Measurements from ENCODE around the gene MAP4K5.

The MAP4K5 gene

GRCh38 chr14:50497351-50497750 lies 35.0 kb downstream of the MAP4K5 start:
- in situ Hi-C loops (cut with MboI; ENCODE audit: low sequenced_read_pairs), result no loop called here

- in situ Hi-C loops (cut with MboI; ENCODE audit: low sequenced_read_pairs), result no loop called here
These were observed 42.5 kb downstream of the MAP4K5 start for GRCh38 chr14:50489851-50490250.

GRCh38 chr14:50488521-50488920 lies 43.8 kb downstream of the MAP4K5 start:
- in situ Hi-C loops (cut with MboI; ENCODE audit: low sequenced_read_pairs), result no loop called here

- in situ Hi-C loops (cut with MboI; ENCODE audit: low sequenced_read_pairs), result no loop called here
These were observed 53.3 kb downstream of the MAP4K5 start for GRCh38 chr14:50479041-50479440.

GRCh38 chr14:50477760-50478159 lies 54.6 kb downstream of the MAP4K5 start:
- in situ Hi-C loops (cut with MboI; ENCODE audit: low sequenced_read_pairs), result no loop called here

GRCh38 chr14:50476134-50476533 lies 56.2 kb downstream of the MAP4K5 start:
- in situ Hi-C loops (cut with MboI; ENCODE audit: low sequenced_read_pairs), result no loop called here

- in situ Hi-C loops (cut with MboI; ENCODE audit: low sequenced_read_pairs), result no loop called here
These were observed 56.9 kb downstream of the MAP4K5 start for GRCh38 chr14:50475460-50475859.

- in situ Hi-C loops (cut with MboI; ENCODE audit: low sequenced_read_pairs), result no loop called here
These were observed 60.4 kb downstream of the MAP4K5 start for GRCh38 chr14:50471838-50472465.

- in situ Hi-C loops (cut with MboI; ENCODE audit: low sequenced_read_pairs), result no loop called here
These were observed 62.4 kb downstream of the MAP4K5 start for GRCh38 chr14:50469982-50470381.

- in situ Hi-C loops (cut with MboI; ENCODE audit: low sequenced_read_pairs), result no loop called here
These were observed 70.3 kb downstream of the MAP4K5 start for GRCh38 chr14:50462111-50462510.

- in situ Hi-C loops (cut with MboI; ENCODE audit: low sequenced_read_pairs), result no loop called here
These were observed 78.5 kb downstream of the MAP4K5 start for GRCh38 chr14:50453869-50454268.

GRCh38 chr14:50452979-50453705 lies 79.2 kb downstream of the MAP4K5 start:
- in situ Hi-C loops (cut with MboI; ENCODE audit: low sequenced_read_pairs), result no loop called here

- in situ Hi-C loops (cut with MboI; ENCODE audit: low sequenced_read_pairs), result no loop called here
These were observed 80.1 kb downstream of the MAP4K5 start for GRCh38 chr14:50452296-50452695.

GRCh38 chr14:50451854-50452253 lies 80.5 kb downstream of the MAP4K5 start:
- in situ Hi-C loops (cut with MboI; ENCODE audit: low sequenced_read_pairs), result no loop called here

GRCh38 chr14:50447461-50447860 lies 84.9 kb downstream of the MAP4K5 start:
- in situ Hi-C loops (cut with MboI; ENCODE audit: low sequenced_read_pairs), result no loop called here

- in situ Hi-C loops (cut with MboI; ENCODE audit: low sequenced_read_pairs), result no loop called here
These were observed 97.8 kb downstream of the MAP4K5 start for GRCh38 chr14:50434528-50434927.

GRCh38 chr14:50432131-50432530 lies 100.2 kb downstream of the MAP4K5 start:
- in situ Hi-C loops (cut with MboI; ENCODE audit: low sequenced_read_pairs), result no loop called here

GRCh38 chr14:50425816-50426215 lies 106.6 kb downstream of the MAP4K5 start:
- in situ Hi-C loops (cut with MboI; ENCODE audit: low sequenced_read_pairs), result no loop called here

GRCh38 chr14:50425105-50425504 lies 107.3 kb downstream of the MAP4K5 start:
- in situ Hi-C loops (cut with MboI; ENCODE audit: low sequenced_read_pairs), result no loop called here

GRCh38 chr14:50423529-50423928 lies 108.8 kb downstream of the MAP4K5 start:
- in situ Hi-C loops (cut with MboI; ENCODE audit: low sequenced_read_pairs), result no loop called here

- in situ Hi-C loops (cut with MboI; ENCODE audit: low sequenced_read_pairs), result no loop called here
These were observed 110.9 kb downstream of the MAP4K5 start for GRCh38 chr14:50421499-50421898.

- in situ Hi-C loops (cut with MboI; ENCODE audit: low sequenced_read_pairs), result no loop called here
These were observed 114.5 kb downstream of the MAP4K5 start for GRCh38 chr14:50417853-50418252.

- in situ Hi-C loops (cut with MboI; ENCODE audit: low sequenced_read_pairs), result no loop called here
These were observed 121.4 kb downstream of the MAP4K5 start for GRCh38 chr14:50410921-50411320.
